NT2/D1 (cell line): Measurements from ENCODE around the gene RBM39.
"Not testable (repeated sequence)": the region's sequence is repeated elsewhere in the genome, so short reads cannot be mapped to it uniquely, and the experiment has no call there.

ENCODE experiments used
- YY1 ChIP-seq: IDR thresholded peaks from 2 replicates; pipeline ENCODE4 v1.6.1; 2011; ENCODE audit not compliant: insufficient read length, insufficient read depth
- ZNF274 ChIP-seq: IDR thresholded peaks from 2 replicates; pipeline ENCODE4 v1.6.1; 2011; ENCODE audit warnings: mild to moderate bottlenecking, low read depth, low read length

GRCh38 chr20:35686872-35687271 is 55.2 kb downstream of the RBM39 start:
- not testable (repeated sequence) for TF ChIP-seq ZNF274, YY1
